ENCODE data around the gene VENTX.

GRCh38 chr10:133266056-133266795 lies 28.6 kb downstream of the VENTX start:
- TF ChIP-seq USF2 (IDR thresholded peaks at IDR 0.05; ENCODE audit: low read depth, low read length) (no peak), CTCF (conservative IDR thresholded peaks at IDR 0.05; ENCODE audit: low read depth, low read length) (no peak), MAZ (IDR thresholded peaks at IDR 0.05; ENCODE audit: borderline replicate concordance, low read depth, low read length) (no peak), CHD1 (IDR thresholded peaks at IDR 0.05; ENCODE audit: low read depth, low read length) (no peak)
